PFSK-1 (cell line): ENCODE results near the gene TBX19.

Experiments
- FOXP2 ChIP-seq: optimal IDR thresholded peaks from 2 replicates; pipeline ENCODE3; 2011; ENCODE audit warnings: borderline replicate concordance, control low read depth, inconsistent platforms; ENCODE audit not compliant: insufficient read depth; ENCODE audit errors: extremely low read length, extremely low read depth
- POLR2AphosphoS5 ChIP-seq: IDR thresholded peaks from 2 replicates; pipeline ENCODE4 v1.6.1; 2012; ENCODE audit warnings: low read depth, mild to moderate bottlenecking, control low read depth, low read length, moderate library complexity
- SIN3A ChIP-seq: IDR thresholded peaks from 2 replicates; pipeline ENCODE4 v1.6.1; 2012; ENCODE audit warnings: mild to moderate bottlenecking, low read length, moderate library complexity, borderline replicate concordance; ENCODE audit not compliant: insufficient read depth
- TAF1 ChIP-seq: IDR thresholded peaks from 2 replicates; pipeline ENCODE4 v1.6.1; 2012; ENCODE audit warnings: low read length, control low read depth, borderline replicate concordance; ENCODE audit not compliant: insufficient read depth
- TF ChIP-seq, protein P1 (sequence below), 2 experiments: IDR thresholded peaks; 2 replicates each; pipeline versions ENCODE4 v1.6.1 to v1.8.0; 2011 to 2012; ENCODE audit warnings: low read depth in 2 of 2, low read length in 2 of 2, control low read depth in 1 of 2, inconsistent platforms in 1 of 2, mild to moderate bottlenecking in 1 of 2, moderate library complexity in 1 of 2; ENCODE audit not compliant: insufficient read depth in 1 of 2

Gene TBX19

DNA sequence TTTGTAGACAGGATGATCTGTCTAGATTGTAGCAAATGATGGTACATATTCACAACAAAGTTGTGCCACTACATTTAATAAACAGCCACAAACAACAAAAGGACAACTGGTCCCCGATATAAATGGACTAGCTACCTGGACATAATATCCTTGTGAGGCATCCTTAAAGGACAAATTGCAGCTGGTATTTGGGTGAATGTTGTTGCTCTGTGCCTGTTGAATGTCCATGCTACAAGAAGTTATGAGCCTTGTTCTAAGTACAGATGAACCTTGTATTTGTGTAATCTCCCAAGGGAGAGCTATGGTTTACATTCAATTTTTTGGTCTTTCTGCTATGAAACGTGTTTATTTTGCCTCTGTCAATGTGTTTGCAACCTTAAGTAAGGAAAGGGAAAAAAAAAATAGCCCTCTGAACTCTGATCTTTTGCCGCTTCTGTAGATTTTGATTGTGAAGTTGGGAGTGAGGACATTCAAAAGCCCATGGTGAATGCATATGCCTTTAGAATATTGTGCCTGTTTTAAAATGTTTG lies 28.4 kb upstream of the TBX19 start:
- TF ChIP-seq TAF1: no peak
- TF ChIP-seq FOXP2: no peak
- TF ChIP-seq, protein P1, sequence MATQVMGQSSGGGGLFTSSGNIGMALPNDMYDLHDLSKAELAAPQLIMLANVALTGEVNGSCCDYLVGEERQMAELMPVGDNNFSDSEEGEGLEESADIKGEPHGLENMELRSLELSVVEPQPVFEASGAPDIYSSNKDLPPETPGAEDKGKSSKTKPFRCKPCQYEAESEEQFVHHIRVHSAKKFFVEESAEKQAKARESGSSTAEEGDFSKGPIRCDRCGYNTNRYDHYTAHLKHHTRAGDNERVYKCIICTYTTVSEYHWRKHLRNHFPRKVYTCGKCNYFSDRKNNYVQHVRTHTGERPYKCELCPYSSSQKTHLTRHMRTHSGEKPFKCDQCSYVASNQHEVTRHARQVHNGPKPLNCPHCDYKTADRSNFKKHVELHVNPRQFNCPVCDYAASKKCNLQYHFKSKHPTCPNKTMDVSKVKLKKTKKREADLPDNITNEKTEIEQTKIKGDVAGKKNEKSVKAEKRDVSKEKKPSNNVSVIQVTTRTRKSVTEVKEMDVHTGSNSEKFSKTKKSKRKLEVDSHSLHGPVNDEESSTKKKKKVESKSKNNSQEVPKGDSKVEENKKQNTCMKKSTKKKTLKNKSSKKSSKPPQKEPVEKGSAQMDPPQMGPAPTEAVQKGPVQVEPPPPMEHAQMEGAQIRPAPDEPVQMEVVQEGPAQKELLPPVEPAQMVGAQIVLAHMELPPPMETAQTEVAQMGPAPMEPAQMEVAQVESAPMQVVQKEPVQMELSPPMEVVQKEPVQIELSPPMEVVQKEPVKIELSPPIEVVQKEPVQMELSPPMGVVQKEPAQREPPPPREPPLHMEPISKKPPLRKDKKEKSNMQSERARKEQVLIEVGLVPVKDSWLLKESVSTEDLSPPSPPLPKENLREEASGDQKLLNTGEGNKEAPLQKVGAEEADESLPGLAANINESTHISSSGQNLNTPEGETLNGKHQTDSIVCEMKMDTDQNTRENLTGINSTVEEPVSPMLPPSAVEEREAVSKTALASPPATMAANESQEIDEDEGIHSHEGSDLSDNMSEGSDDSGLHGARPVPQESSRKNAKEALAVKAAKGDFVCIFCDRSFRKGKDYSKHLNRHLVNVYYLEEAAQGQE (IDR thresholded peaks at IDR 0.05; ENCODE audit: insufficient read depth in 1 of 2, low read depth in 2 of 2, low read length in 2 of 2): no peak
- no peak for TF ChIP-seq SIN3A
- TF ChIP-seq POLR2AphosphoS5: no peak

DNA sequence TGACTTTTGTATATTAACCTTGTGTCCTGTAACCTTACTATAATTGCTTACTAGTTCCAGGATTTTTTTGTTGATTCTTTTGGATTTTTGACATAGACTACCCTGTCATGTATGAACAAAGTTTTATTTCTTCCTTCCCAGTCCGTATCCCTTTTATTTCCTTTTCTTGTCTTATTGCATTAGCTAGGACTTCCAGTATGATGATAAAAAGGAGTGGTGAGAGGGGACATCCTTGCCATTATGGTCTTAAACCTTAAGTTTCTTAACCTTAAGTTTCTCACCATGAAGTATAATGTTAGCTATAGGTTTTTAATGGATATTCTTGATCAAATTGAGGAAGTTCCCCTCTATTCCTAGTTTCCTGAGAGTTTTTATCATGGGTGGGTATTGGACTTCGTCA lies 24.5 kb upstream of the TBX19 start:
- TF ChIP-seq TAF1: no peak

DNA sequence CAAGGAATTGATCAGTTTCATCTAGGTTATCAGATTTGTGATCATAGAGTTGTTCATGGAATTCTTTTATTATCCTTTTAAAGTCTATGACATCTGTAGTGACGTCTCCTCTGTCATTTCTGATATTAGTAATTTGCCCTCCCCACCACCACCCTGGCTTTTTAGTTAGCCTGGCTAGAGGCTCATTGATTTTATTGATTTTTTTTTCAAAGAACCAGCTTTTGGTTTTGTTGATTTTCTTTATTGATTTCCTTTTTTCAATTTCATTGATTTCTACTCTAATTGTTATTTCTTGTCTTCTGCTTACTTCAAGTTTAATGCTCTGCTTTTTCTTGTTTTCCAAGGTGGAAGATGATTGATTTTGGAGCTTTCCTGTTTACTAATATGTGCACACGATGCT lies 23.3 kb upstream of the TBX19 start:
- TF ChIP-seq TAF1 (no peak), SIN3A (no peak), FOXP2 (no peak)
- TF ChIP-seq, protein P1 (IDR thresholded peaks at IDR 0.05; ENCODE audit: insufficient read depth in 1 of 2, low read depth in 2 of 2, low read length in 2 of 2): no peak

DNA sequence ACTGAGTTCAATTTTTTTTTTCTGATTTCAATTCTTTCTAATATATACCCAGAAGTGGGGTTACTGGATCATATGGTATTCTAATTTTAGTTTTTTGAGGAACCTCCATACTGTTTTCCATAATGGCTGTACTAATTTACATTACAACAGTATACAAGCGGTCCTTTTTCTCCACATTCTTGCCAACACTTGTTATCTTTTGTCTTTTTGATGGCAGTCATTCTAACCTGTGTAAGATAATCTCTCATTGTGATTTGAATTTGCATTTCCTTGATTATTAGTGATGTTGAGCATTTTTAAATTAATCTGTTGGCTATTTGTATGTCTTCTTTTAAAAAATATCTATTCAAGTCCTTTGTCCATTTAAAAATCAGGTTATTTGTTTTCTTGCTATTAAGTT lies 21.1 kb upstream of the TBX19 start:
- no peak for TF ChIP-seq POLR2AphosphoS5
- no peak for TF ChIP-seq SIN3A
- TF ChIP-seq FOXP2: no peak
- TF ChIP-seq TAF1: no peak
- TF ChIP-seq, protein P1 (IDR thresholded peaks at IDR 0.05; ENCODE audit: insufficient read depth in 1 of 2, low read depth in 2 of 2, low read length in 2 of 2): no peak

DNA sequence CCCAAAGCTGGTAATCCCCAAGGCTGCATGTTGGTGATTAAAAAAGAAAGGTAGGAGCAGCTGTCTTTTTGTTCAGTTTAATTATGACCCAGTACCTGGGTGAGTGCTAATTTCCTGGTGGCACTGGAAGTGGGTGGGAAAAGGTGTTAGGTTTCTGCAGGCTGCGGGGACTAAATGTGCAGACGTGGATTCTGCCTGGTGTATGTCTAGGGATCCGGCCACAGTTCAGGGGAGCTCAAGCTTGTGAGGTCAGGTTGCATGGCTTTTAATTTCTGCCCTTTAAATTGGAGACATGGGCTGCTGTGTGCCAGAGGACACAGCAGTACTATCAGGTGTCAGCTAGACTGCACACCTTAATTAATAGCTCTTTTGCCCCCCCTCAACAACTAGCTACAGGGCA lies 20.3 kb upstream of the TBX19 start:
- no peak for TF ChIP-seq SIN3A

DNA sequence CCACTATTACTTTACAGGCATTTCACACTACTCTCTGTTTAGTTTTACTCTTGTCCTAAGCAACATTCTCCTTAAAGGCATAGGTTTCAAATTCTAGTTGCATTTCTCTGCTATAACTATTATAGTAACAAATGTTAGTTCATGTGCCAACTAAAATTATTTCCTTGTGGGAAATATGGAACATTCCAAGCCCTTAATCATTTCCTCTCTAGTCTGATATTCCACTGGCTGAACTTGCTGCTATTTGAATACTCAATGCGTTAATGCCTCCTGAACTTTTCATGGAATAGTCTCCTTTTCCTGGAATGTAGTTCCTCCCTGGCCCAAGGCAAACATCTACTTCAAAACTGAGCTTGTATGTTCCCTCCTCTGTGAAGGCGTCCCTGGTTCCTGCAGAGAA lies 19.3 kb upstream of the TBX19 start:
- TF ChIP-seq TAF1 (no peak), POLR2AphosphoS5 (no peak), SIN3A (no peak), FOXP2 (no peak)
- TF ChIP-seq, protein P1 (IDR thresholded peaks at IDR 0.05; ENCODE audit: insufficient read depth in 1 of 2, low read depth in 2 of 2, low read length in 2 of 2): no peak
